IMR-90 (cell line): Measurements from ENCODE around the gene FGGY. TPM values are rescaled to one million over a fixed set of nuclear protein-coding genes. Genes with fewer than 3 reads are reported as not detected.
A peak's percentile ranks its signal among the peaks of the same experiment; 100 is the strongest.

ENCODE experiments used
- ATAC-seq: fragments of 200-7000 bp; cut with Tn5 transposase; 2 replicates; pipeline ENCODE4 v1.9.1; 2020; ENCODE audit warnings: low read depth, mild to moderate bottlenecking, moderate library complexity
- BruUV-seq: library from RNA; stranded (reverse); fragments of 400-500 nt; replicated peaks from 2 replicates; lab custom pipeline; 2021; lab: Mats Ljungman, UMichigan
- CTCF ChIA-PET: fragments of 300-600 bp; formaldehyde crosslinking; extraction: SDS; loops from one replicate; lab custom pipeline; 2021; ENCODE audit warnings: antibody characterized with exemption; lab: Yijun Ruan, JAX
- POLR2A ChIA-PET: fragments of 300-600 bp; sonication (Branson Sonifier 250); formaldehyde crosslinking; loops from one replicate; lab custom pipeline; 2022; ENCODE audit warnings: antibody characterized with exemption; ENCODE audit not compliant: unreplicated experiment; lab: Charles Lee
- DNase-seq: peaks from one replicate; pipeline ENCODE4 v3.0.0; 2013
- H2AFZ ChIP-seq: replicated peaks from 2 replicates; pipeline ENCODE3; 2013; ENCODE audit warnings: low read length, mild to moderate bottlenecking; ENCODE audit not compliant: poor library complexity
- H2AK5ac ChIP-seq: 2 replicates; pipeline ENCODE4 v1.6.1; 2013; ENCODE audit warnings: low read depth, low read length, inconsistent platforms
- H2AK9ac ChIP-seq: replicated peaks from 2 replicates; pipeline ENCODE3; 2013; ENCODE audit warnings: mild to moderate bottlenecking, low read depth, low read length, moderate library complexity; ENCODE audit not compliant: poor library complexity
- H2BK120ac ChIP-seq: 2 replicates; pipeline ENCODE4 v1.6.1; 2013; ENCODE audit warnings: low read depth, low read length, inconsistent platforms
- H2BK15ac ChIP-seq: 3 replicates; pipeline ENCODE4 v1.6.1; 2013; ENCODE audit warnings: low read depth, low read length, inconsistent platforms
- H2BK20ac ChIP-seq: 2 replicates; pipeline ENCODE4 v1.6.1; 2013; ENCODE audit warnings: low read depth, mild to moderate bottlenecking, inconsistent platforms, low read length, moderate library complexity
- H2BK5ac ChIP-seq: 2 replicates; pipeline ENCODE4 v1.6.1; 2013; ENCODE audit warnings: mild to moderate bottlenecking, low read depth, low read length, inconsistent platforms; ENCODE audit not compliant: poor library complexity, severe bottlenecking
- H3K14ac ChIP-seq: replicated peaks from 2 replicates; pipeline ENCODE4 v1.6.1; 2013; ENCODE audit warnings: low read depth, low read length, inconsistent platforms
- H3K18ac ChIP-seq: 2 replicates; pipeline ENCODE4 v1.6.1; 2013; ENCODE audit warnings: low read depth, low read length, control low read depth
- H3K23ac ChIP-seq: 2 replicates; pipeline ENCODE4 v1.6.1; 2013; ENCODE audit warnings: low read depth, low read length, inconsistent platforms
- H3K27ac ChIP-seq: 2 replicates; pipeline ENCODE4 v1.5.1; 2013; ENCODE audit warnings: mild to moderate bottlenecking, control low read depth, low read length; ENCODE audit not compliant: insufficient read depth
- H3K27me3 ChIP-seq: 2 replicates; pipeline ENCODE4 v1.6.1; 2013; ENCODE audit warnings: low read length; ENCODE audit not compliant: control insufficient read depth, insufficient read depth
- H3K36me3 ChIP-seq: 2 replicates; pipeline ENCODE4 v1.6.1; 2013; ENCODE audit warnings: low read length, mixed read lengths; ENCODE audit not compliant: control insufficient read depth, insufficient read depth
- H3K4ac ChIP-seq: 2 replicates; pipeline ENCODE4 v1.6.1; 2013; ENCODE audit warnings: low read depth, low read length, inconsistent platforms
- H3K4me1 ChIP-seq: 2 replicates; pipeline ENCODE4 v1.6.1; 2013; ENCODE audit warnings: low read length, mixed read lengths; ENCODE audit not compliant: control insufficient read depth, insufficient read depth
- H3K4me2 ChIP-seq: 2 replicates; pipeline ENCODE4 v1.6.1; 2013; ENCODE audit warnings: low read depth, mild to moderate bottlenecking, control low read depth, low read length, moderate library complexity
- H3K4me3 ChIP-seq: 2 replicates; pipeline ENCODE4 v1.5.1; 2013; ENCODE audit warnings: low read depth, mild to moderate bottlenecking, control low read depth, low read length, moderate library complexity; ENCODE audit not compliant: insufficient read depth
- H3K56ac ChIP-seq: 2 replicates; pipeline ENCODE4 v1.6.1; 2013; ENCODE audit warnings: low read length, inconsistent platforms; ENCODE audit not compliant: insufficient read depth; ENCODE audit errors: extremely low read depth
- H3K79me1 ChIP-seq, 2 experiments: 2 replicates each; pipeline ENCODE4 v1.6.1; 2013; ENCODE audit warnings: low read length in 2 of 2, inconsistent platforms in 1 of 2, low read depth in 1 of 2
- H3K9ac ChIP-seq: 2 replicates; pipeline ENCODE4 v1.6.1; 2013; ENCODE audit warnings: low read depth, low read length, control low read depth
- H3K9me1 ChIP-seq: 2 replicates; pipeline ENCODE4 v1.6.1; 2013; ENCODE audit warnings: low read length, inconsistent platforms; ENCODE audit not compliant: insufficient read depth
- H3K9me3 ChIP-seq: 2 replicates; pipeline ENCODE4 v1.6.1; 2013; ENCODE audit warnings: low read length; ENCODE audit not compliant: control insufficient read depth, insufficient read depth
- H4K20me1 ChIP-seq: 2 replicates; pipeline ENCODE4 v1.6.1; 2013; ENCODE audit warnings: low read length, inconsistent platforms; ENCODE audit not compliant: insufficient read depth
- H4K5ac ChIP-seq: 2 replicates; pipeline ENCODE4 v1.6.1; 2013; ENCODE audit warnings: mild to moderate bottlenecking, low read depth, low read length, control low read depth
- H4K8ac ChIP-seq, 2 experiments: 2 replicates each; pipeline ENCODE4 v1.6.1; 2013; ENCODE audit warnings: low read depth in 2 of 2, low read length in 2 of 2, control low read depth in 1 of 2, inconsistent platforms in 1 of 2
- H4K91ac ChIP-seq: 2 replicates; pipeline ENCODE4 v1.6.1; 2013; ENCODE audit warnings: low read depth, low read length, inconsistent platforms; ENCODE audit not compliant: insufficient read depth
- BHLHE40 ChIP-seq: fragments of 150-350 bp; IDR thresholded peaks from 2 replicates; pipeline ENCODE4 v1.6.1; 2016; ENCODE audit warnings: mild to moderate bottlenecking, low read depth, low read length
- FOS ChIP-seq: fragments of 150-350 bp; IDR thresholded peaks from 2 replicates; pipeline ENCODE4 v1.6.1; 2016; ENCODE audit warnings: low read depth, low read length
- WGBS, 2 experiments: methylation state at CpG; one replicate each; pipeline versions ENCODE4 v1.1.5 to v1.1.7; 2013; ENCODE audit warnings: missing lambda C conversion rate in 2 of 2; ENCODE audit not compliant: insufficient read length in 1 of 2; ENCODE audit errors: extremely low coverage in 2 of 2; 5-methylcytosine and 5-hydroxymethylcytosine counted together
- dilution Hi-C: fragments of 300-500 bp; cut with HindIII; formaldehyde crosslinking; loops from one replicate; pipeline ENCODE4 v1.14.3; 2018; ENCODE audit warnings: low sequenced_read_pairs; ENCODE audit not compliant: unreplicated experiment
- in situ Hi-C: fragments of 300-500 bp; cut with MboI; formaldehyde crosslinking; loops from 3 replicates; pipeline ENCODE4 v1.14.3; 2019; ENCODE audit warnings: low sequenced_read_pairs, inconsistent platforms, mixed read lengths
- intact Hi-C: fragments of 100-400 bp; cut with micrococcal nuclease; formaldehyde crosslinking; loops from 2 replicates; pipeline ENCODE4 v1.10.0; 2022
- polyA plus RNA-seq, 3 experiments: library from polyadenylated mRNA; depleted of rRNA; stranded (reverse); fragments of >200 nt; gene quantifications; 2 replicates each; pipeline ENCODE4 v1.2.3, GENCODE V29; 2012; ENCODE audit warnings: low replicate concordance in 1 of 3
- total RNA-seq: library from RNA; depleted of rRNA; stranded (reverse); fragments of >200 nt; gene quantifications from 2 replicates; pipeline ENCODE4 v1.2.3, GENCODE V29; 2012
- TF ChIP-seq, protein P1 (sequence below): conservative IDR thresholded peaks from 2 replicates; pipeline ENCODE4 v1.5.1; 2012; ENCODE audit warnings: mild to moderate bottlenecking, low read depth, low read length, improper control_type of control experiment

Gene FGGY
- total and polyA plus RNA-seq, 2 of the 4 experiments (the other 2 are of a cell fraction): 5.6 to 14.0 TPM

DNA sequence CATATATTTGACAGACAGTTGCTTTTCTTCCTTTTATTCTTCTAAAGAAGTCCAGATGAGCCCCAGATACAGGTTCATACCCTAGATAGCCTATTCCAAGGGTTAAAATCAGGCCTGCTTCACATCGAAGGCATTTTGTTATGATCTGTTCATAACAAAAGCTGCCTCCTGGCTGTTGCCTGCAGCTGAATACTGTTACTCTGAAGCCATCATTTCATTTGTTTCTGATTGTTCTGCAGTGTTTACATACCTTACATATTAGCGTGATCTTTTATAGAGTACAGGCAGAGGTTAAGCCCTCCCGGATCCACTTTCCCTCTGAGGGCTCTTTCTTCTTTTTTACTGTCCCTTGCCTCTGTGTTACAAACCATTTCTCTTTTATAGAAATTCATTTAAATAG, 298.9 kb downstream of the FGGY start:
- Histone ChIP-seq H3K4me1 (peaks cover 19% of the 10 kb centered on the region), H4K20me1 (no peaks in the 10 kb centered on the region), H4K8ac (no peak overlapping the region), H2AK5ac (no peak overlapping the region), H2BK15ac (no peak overlapping the region), H3K4me3 (no peak overlapping the region), H3K27me3 (no peaks in the 10 kb centered on the region), H3K9me3 (no peaks in the 10 kb centered on the region), H3K36me3 (no peaks in the 10 kb centered on the region), H3K27ac (peak overlapping the region; percentile 96; the same call in 1 of the 2 replicates), H2BK20ac (no peak overlapping the region; the same call in 1 of the 2 replicates), H3K4ac (no peak overlapping the region), H3K9ac (no peak overlapping the region), H3K9me1 (peaks cover 11% of the 10 kb centered on the region), H3K23ac (no peak overlapping the region), H4K91ac (no peak overlapping the region), H2AK9ac (no peak overlapping the region), H3K56ac (no peak overlapping the region), H4K5ac (no peak overlapping the region), H2AFZ (no peak overlapping the region), H3K79me1 (no peaks in the 10 kb centered on the region), H2BK5ac (peak overlapping the region; percentile 93), H3K4me2 (no peak overlapping the region), H2BK120ac (0 out of 2 replicates have a peak overlapping the region, but pooled peaks have one; percentile 78), H3K18ac (peak overlapping the region; percentile 57), H3K14ac (no peak overlapping the region)
- ATAC-seq (peak; percentile 95), DNase-seq (peak; percentile 85)
- BruUV-seq: no TSS peak
- in situ Hi-C loops (no loop called here), intact Hi-C loops (loop anchor here (5.0 kb wide), 2 partner anchors 82 to 813 kb away; partner anchors contain the start of gene JUN), dilution Hi-C loops (no loop called here)
- TF ChIP-seq BHLHE40: 0 out of 2 replicates have a peak, but pooled peaks have one; percentile 19
- TF ChIP-seq, protein P1, sequence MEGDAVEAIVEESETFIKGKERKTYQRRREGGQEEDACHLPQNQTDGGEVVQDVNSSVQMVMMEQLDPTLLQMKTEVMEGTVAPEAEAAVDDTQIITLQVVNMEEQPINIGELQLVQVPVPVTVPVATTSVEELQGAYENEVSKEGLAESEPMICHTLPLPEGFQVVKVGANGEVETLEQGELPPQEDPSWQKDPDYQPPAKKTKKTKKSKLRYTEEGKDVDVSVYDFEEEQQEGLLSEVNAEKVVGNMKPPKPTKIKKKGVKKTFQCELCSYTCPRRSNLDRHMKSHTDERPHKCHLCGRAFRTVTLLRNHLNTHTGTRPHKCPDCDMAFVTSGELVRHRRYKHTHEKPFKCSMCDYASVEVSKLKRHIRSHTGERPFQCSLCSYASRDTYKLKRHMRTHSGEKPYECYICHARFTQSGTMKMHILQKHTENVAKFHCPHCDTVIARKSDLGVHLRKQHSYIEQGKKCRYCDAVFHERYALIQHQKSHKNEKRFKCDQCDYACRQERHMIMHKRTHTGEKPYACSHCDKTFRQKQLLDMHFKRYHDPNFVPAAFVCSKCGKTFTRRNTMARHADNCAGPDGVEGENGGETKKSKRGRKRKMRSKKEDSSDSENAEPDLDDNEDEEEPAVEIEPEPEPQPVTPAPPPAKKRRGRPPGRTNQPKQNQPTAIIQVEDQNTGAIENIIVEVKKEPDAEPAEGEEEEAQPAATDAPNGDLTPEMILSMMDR: 0 out of 2 replicates have a peak, but pooled peaks have one; percentile 18
- no peak for TF ChIP-seq FOS
- no CpG with 5 or more reads among the region's 3 CpGs for WGBS, 2 experiments
- CTCF ChIA-PET: interaction anchor here (1.0 to 1.5 kb wide), 2 partner anchors 10 to 81 kb away, joined by 3 read pairs; no protein-coding TSS in a partner anchor
- POLR2A ChIA-PET: no interaction called here
